ENCODE results near the gene ELMO2. TPM values are rescaled to one million over a fixed set of nuclear protein-coding genes. Genes with fewer than 3 reads are reported as not detected.

ELMO2 gene
- total RNA-seq, 4 donors from 2014 or later: 13.5 to 30.0 (median 22.1) TPM

- 92% methylated on average over 8 of the region's 8 CpGs; no CpG with 5 or more reads in 1 of the 2 donors for WGBS, 2 donors (ENCODE audit: low coverage in 1 of 2)
- Histone ChIP-seq H3K36me3 (peaks cover 0 to 4% (median 0%) of the 10 kb centered on the region in 4 donors), H3K4me3 (no peak overlapping the region), H3K4me1 (peaks cover 0 to 12% (median 2%) of the 10 kb centered on the region in 4 donors), H3K27ac (peak overlapping the region in 2 of 4 donors; percentile 3 to 8), H3K27me3 (no peaks in the 10 kb centered on the region), H3K9me3 (no peaks in the 10 kb centered on the region)
- DNase-seq: no peak
- intact Hi-C loops (cut with DNase I; ENCODE audit: low total_unique reads) (no loop called here), in situ Hi-C loops (cut with MboI; ENCODE audit: low pct_ligation_motif_present in 1 of 4, low pct_unique_long_range_greater_than_20kb in 1 of 4, low sequenced_read_pairs in 3 of 4) (no loop called here)
- no peak for TF ChIP-seq EP300 (IDR thresholded peaks at IDR 0.05; ENCODE audit: low read depth)
- no peak for TF ChIP-seq POLR2A (IDR thresholded peaks at IDR 0.05)
- no peak for TF ChIP-seq POLR2AphosphoS5 (IDR thresholded peaks at IDR 0.05)
- TF ChIP-seq CTCF (IDR thresholded peaks at IDR 0.05): no peak
Measured at GRCh38 chr20:46350986-46351267, 55.5 kb downstream of the ELMO2 start.

GRCh38 chr20:46350201-46350985, 56.0 kb downstream of the ELMO2 start:
- Histone ChIP-seq H3K36me3 (peaks cover 0 to 4% (median 0%) of the 10 kb centered on the region in 4 donors), H3K4me3 (no peak overlapping the region), H3K27me3 (no peaks in the 10 kb centered on the region), H3K4me1 (peaks cover 0 to 12% (median 2%) of the 10 kb centered on the region in 4 donors), H3K9me3 (no peaks in the 10 kb centered on the region), H3K27ac (peak overlapping the region in 2 of 4 donors; percentile 3 to 20)
- peak; percentile 37 for DNase-seq
- 49% methylated on average over 10 of the region's 13 CpGs; no CpG with 5 or more reads in 1 of the 2 donors for WGBS, 2 donors (ENCODE audit: low coverage in 1 of 2)
- in situ Hi-C loops (cut with MboI; ENCODE audit: low pct_ligation_motif_present in 1 of 4, low pct_unique_long_range_greater_than_20kb in 1 of 4, low sequenced_read_pairs in 3 of 4): no loop called here
- TF ChIP-seq POLR2AphosphoS5 (IDR thresholded peaks at IDR 0.05) (no peak), EP300 (IDR thresholded peaks at IDR 0.05; ENCODE audit: low read depth) (no peak), CTCF (IDR thresholded peaks at IDR 0.05) (no peak), POLR2A (IDR thresholded peaks at IDR 0.05) (no peak)
- intact Hi-C loops (cut with DNase I; ENCODE audit: low total_unique reads): no loop called here

- DNase-seq: no peak
- in situ Hi-C loops (cut with MboI; ENCODE audit: low pct_ligation_motif_present in 1 of 4, low pct_unique_long_range_greater_than_20kb in 1 of 4, low sequenced_read_pairs in 3 of 4) (no loop called here), intact Hi-C loops (cut with DNase I; ENCODE audit: low total_unique reads) (loop anchor here (10.0 kb wide), 1 partner anchor 215 kb away; no protein-coding TSS in a partner anchor)
- 36% methylated on average over 4 of the region's 4 CpGs; no CpG with 5 or more reads in 1 of the 2 donors for WGBS, 2 donors (ENCODE audit: low coverage in 1 of 2)
- H3K27me3 ChIP-seq: no peaks in the 10 kb centered on the region
- TF ChIP-seq POLR2A (IDR thresholded peaks at IDR 0.05): no peak
- TF ChIP-seq CTCF (IDR thresholded peaks at IDR 0.05): no peak
- no peak for TF ChIP-seq EP300 (IDR thresholded peaks at IDR 0.05; ENCODE audit: low read depth)
- no peak for TF ChIP-seq POLR2AphosphoS5 (IDR thresholded peaks at IDR 0.05)
- H3K4me3 ChIP-seq: no peak overlapping the region
- no peaks in the 10 kb centered on the region for H3K9me3 ChIP-seq
- peaks cover 0 to 4% (median 0%) of the 10 kb centered on the region in 4 donors for H3K36me3 ChIP-seq
- H3K4me1 ChIP-seq: peaks cover 0 to 12% (median 2%) of the 10 kb centered on the region in 4 donors
- H3K27ac ChIP-seq: peak overlapping the region in 2 of 4 donors; percentile 3 to 20
Measured at GRCh38 chr20:46349742-46350056, 56.7 kb downstream of the ELMO2 start.

- WGBS, 2 donors (ENCODE audit: low coverage in 1 of 2): 44% methylated on average over 12 of the region's 12 CpGs; no CpG with 5 or more reads in 1 of the 2 donors
- no peak for TF ChIP-seq POLR2AphosphoS5 (IDR thresholded peaks at IDR 0.05)
- TF ChIP-seq CTCF (IDR thresholded peaks at IDR 0.05): peak; percentile 53 to 69 (median 59)
- Histone ChIP-seq H3K9me3 (no peaks in the 10 kb centered on the region), H3K4me3 (no peak overlapping the region), H3K27me3 (peaks cover 1% of the 10 kb centered on the region), H3K27ac (no peak overlapping the region), H3K4me1 (peaks cover 0 to 12% (median 2%) of the 10 kb centered on the region in 4 donors), H3K36me3 (peaks cover 0 to 4% (median 0%) of the 10 kb centered on the region in 4 donors)
- peak; percentile 43 for DNase-seq
- in situ Hi-C loops (cut with MboI; ENCODE audit: low pct_ligation_motif_present in 1 of 4, low pct_unique_long_range_greater_than_20kb in 1 of 4, low sequenced_read_pairs in 3 of 4): no loop called here
- intact Hi-C loops (cut with DNase I; ENCODE audit: low total_unique reads): loop anchor here (10.0 kb wide), 1 partner anchor 214 kb away; no protein-coding TSS in a partner anchor
Measured at GRCh38 chr20:46349035-46349741, 57.2 kb downstream of the ELMO2 start.

Measured in transverse colon (tissue), 4 donors.